Endothelial cell of umbilical vein (primary cell): ENCODE measurements around the gene FBLN2. TPM values are rescaled to one million over a fixed set of nuclear protein-coding genes. Genes with fewer than 3 reads are reported as not detected.

Source experiments
- BruUV-seq: library from RNA; stranded (reverse); fragments of 400-500 nt; replicated peaks from 2 replicates; lab custom pipeline; 2021; lab: Mats Ljungman, UMichigan
- CTCF ChIA-PET: fragments of 300-600, 350-600 bp; sonication (Branson Sonifier 250); formaldehyde crosslinking; loops from one replicate; lab custom pipeline; 2021; ENCODE audit warnings: antibody characterized with exemption, inconsistent platforms; lab: Charles Lee
- POLR2A ChIA-PET: fragments of 300-600, 350-600 bp; sonication (Branson Sonifier 250); formaldehyde crosslinking; loops from one replicate; lab custom pipeline; 2021; ENCODE audit warnings: antibody characterized with exemption, inconsistent platforms; lab: Charles Lee
- DNase-seq: peaks from one replicate; pipeline ENCODE4 v3.0.0-alpha.2; 2011; ENCODE audit warnings: low read depth, low spot score
- FAIRE-seq: peaks from 2 replicates; lab custom pipeline; 2011; peaks lifted over from hg19 to GRCh38; lab: Jason Lieb, UNC
- H2AFZ ChIP-seq: 2 replicates; pipeline ENCODE4 v1.6.0; 2012; ENCODE audit warnings: low read depth, low read length, control low read depth, inconsistent platforms
- H3K27ac ChIP-seq: 2 replicates; pipeline ENCODE4 v1.5.1; 2011; ENCODE audit warnings: low read depth, mild to moderate bottlenecking, control low read depth, low read length, moderate library complexity; ENCODE audit not compliant: insufficient read depth
- H3K27me3 ChIP-seq, 2 experiments: 2 replicates each; pipeline versions ENCODE4 v1.6.0 to v1.6.1; 2011; ENCODE audit warnings: low read length in 2 of 2, mixed read lengths in 1 of 2; ENCODE audit not compliant: control insufficient read depth in 2 of 2, insufficient read depth in 2 of 2
- H3K36me3 ChIP-seq, 2 experiments: 2 replicates in 1 of 2; 3 replicates in 1 of 2; pipeline ENCODE4 v1.5.1; 2011; ENCODE audit warnings: low read length in 2 of 2, mild to moderate bottlenecking in 1 of 2, moderate library complexity in 1 of 2; ENCODE audit not compliant: control insufficient read depth in 2 of 2, insufficient read depth in 2 of 2; ENCODE audit errors: extremely low read depth in 1 of 2
- H3K4me1 ChIP-seq: 3 replicates; pipeline ENCODE4 v1.5.1; 2011; ENCODE audit warnings: mild to moderate bottlenecking, low read length; ENCODE audit not compliant: control insufficient read depth, insufficient read depth; ENCODE audit errors: extremely low read depth
- H3K4me2 ChIP-seq: 2 replicates; pipeline ENCODE4 v1.6.1; 2011; ENCODE audit warnings: low read length, control low read depth, mixed read lengths; ENCODE audit not compliant: insufficient read depth
- H3K4me3 ChIP-seq, 3 experiments: fragments of 200-600 bp in 1 of 3; sonication (generic), shearing (Covaris generic) in 1 of 3; replicated peaks in 1 of 3; 2 replicates each; pipeline ENCODE4 v1.5.1; 2011 to 2016; ENCODE audit warnings: control low read depth in 3 of 3, low read length in 3 of 3, mild to moderate bottlenecking in 2 of 3, inconsistent platforms in 1 of 3, low read depth in 1 of 3, moderate library complexity in 1 of 3; ENCODE audit not compliant: insufficient read depth in 1 of 3
- H3K79me2 ChIP-seq: 2 replicates; pipeline ENCODE4 v1.6.0; 2012; ENCODE audit warnings: low read length, inconsistent platforms; ENCODE audit not compliant: control insufficient read depth, insufficient read depth
- H3K9ac ChIP-seq: replicated peaks from 2 replicates; pipeline ENCODE3; 2011; ENCODE audit warnings: low read length, control low read depth; ENCODE audit not compliant: insufficient read depth; ENCODE audit errors: extremely low read depth
- H3K9me1 ChIP-seq: replicated peaks from 3 replicates; pipeline ENCODE4 v1.6.0; 2011; ENCODE audit warnings: mild to moderate bottlenecking, low read length; ENCODE audit not compliant: control insufficient read depth, insufficient read depth; ENCODE audit errors: extremely low read depth
- H3K9me3 ChIP-seq: replicated peaks from 2 replicates; pipeline ENCODE4 v1.5.1; 2012; ENCODE audit warnings: low read length, inconsistent platforms; ENCODE audit not compliant: control insufficient read depth, insufficient read depth
- H4K20me1 ChIP-seq: replicated peaks from 2 replicates; pipeline ENCODE3; 2011; ENCODE audit warnings: mild to moderate bottlenecking, low read length; ENCODE audit not compliant: control insufficient read depth, insufficient read depth; ENCODE audit errors: extremely low read depth
- EZH2 ChIP-seq: IDR thresholded peaks from 2 replicates; pipeline ENCODE4 v1.6.1; 2012; ENCODE audit warnings: borderline replicate concordance, low read depth, mild to moderate bottlenecking, moderate library complexity, low read length, inconsistent platforms; ENCODE audit not compliant: severe bottlenecking
- FOS ChIP-seq: IDR thresholded peaks from 2 replicates; pipeline ENCODE4 v1.6.1; 2011; ENCODE audit warnings: mild to moderate bottlenecking, low read length, moderate library complexity, borderline replicate concordance; ENCODE audit not compliant: insufficient read depth
- GATA2 ChIP-seq: IDR thresholded peaks from 2 replicates; pipeline ENCODE4 v1.7.0; 2011; ENCODE audit warnings: low read depth, mild to moderate bottlenecking, moderate library complexity, mixed read lengths, low read length; ENCODE audit not compliant: insufficient read length, insufficient read depth
- JUN ChIP-seq: IDR thresholded peaks from 2 replicates; pipeline ENCODE4 v1.6.1; 2011; ENCODE audit warnings: borderline replicate concordance, low read depth; ENCODE audit not compliant: insufficient read length, insufficient read depth
- MYC ChIP-seq: IDR thresholded peaks from one replicate; pipeline ENCODE4 v1.6.1; 2011; ENCODE audit warnings: mild to moderate bottlenecking, low read depth, low read length
- POLR2A ChIP-seq: IDR thresholded peaks from 2 replicates; pipeline ENCODE4 v1.6.1; 2012; ENCODE audit warnings: low read depth, mild to moderate bottlenecking, control low read depth, low read length
- POLR2AphosphoS5 ChIP-seq: IDR thresholded peaks from 2 replicates; pipeline ENCODE4 v1.6.1; 2012; ENCODE audit warnings: low read depth, mild to moderate bottlenecking, control low read depth, low read length, moderate library complexity; ENCODE audit not compliant: insufficient read depth
- dilution Hi-C: fragments of 300-500 bp; cut with MboI; formaldehyde crosslinking; loops from one replicate; pipeline ENCODE4 v1.15.0; 2019; ENCODE audit warnings: low sequenced_read_pairs; ENCODE audit not compliant: extremely low pct_ligation_motif_present
- intact Hi-C: fragments of 100-400 bp; cut with micrococcal nuclease; formaldehyde crosslinking; loops from one replicate; pipeline ENCODE4 v1.10.0; 2022
- polyA plus RNA-seq, 4 experiments: library from polyadenylated mRNA; depleted of rRNA in 3 of 4; stranded (reverse) in 3 of 4; unstranded in 1 of 4; fragments of >200 nt; gene quantifications; 2 replicates each; pipeline versions ENCODE4 v1.2.1 to v1.2.3, GENCODE V29; 2011 to 2012; ENCODE audit warnings: missing spikeins in 1 of 4
- total RNA-seq: library from RNA; stranded (reverse); gene quantifications from 2 replicates; pipeline ENCODE4 v1.2.3, GENCODE V29; 2021
- TF ChIP-seq, protein P1 (sequence below): IDR thresholded peaks from 2 replicates; pipeline ENCODE4 v1.6.1; 2011; ENCODE audit not compliant: insufficient read depth, insufficient read length
- TF ChIP-seq, protein P2 (sequence below), 2 donors: IDR thresholded peaks; 1 replicate in 1 of 2; 2 replicates in 1 of 2; pipeline ENCODE4 v1.5.1; 2011; ENCODE audit warnings: low read length in 2 of 2, mild to moderate bottlenecking in 2 of 2, moderate library complexity in 2 of 2, control low read depth in 1 of 2, inconsistent platforms in 1 of 2, low read depth in 1 of 2; ENCODE audit not compliant: insufficient read depth in 1 of 2; ENCODE audit errors: extremely low read depth in 1 of 2

FBLN2 gene
- total and polyA plus RNA-seq, 2 donors (not counting 3 experiments of a cell fraction or from before 2014, with no cell fraction given) = 1.4 to 1.9 TPM

DNA sequence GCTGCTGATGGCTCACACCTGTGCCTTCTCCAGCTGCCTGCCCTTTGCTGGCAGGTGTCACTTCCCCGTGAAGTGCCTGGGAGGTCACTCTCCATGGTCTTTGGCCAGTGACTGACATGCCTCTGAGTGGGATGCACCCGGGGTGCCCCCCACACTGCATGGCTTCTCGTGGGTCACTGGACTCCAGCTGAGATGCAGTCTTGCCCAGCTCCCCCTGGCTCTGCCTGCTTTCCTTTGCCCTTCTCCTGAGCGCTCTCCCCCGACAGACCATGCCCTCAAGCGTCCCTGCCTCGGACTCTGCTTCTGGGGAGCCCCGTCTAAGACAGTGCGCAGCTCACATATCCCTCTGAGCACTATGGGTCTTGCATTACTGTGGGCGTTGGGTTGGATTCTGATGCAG, 14.4 kb downstream of the FBLN2 start:
- no peaks in the 10 kb centered on the region for H3K36me3 ChIP-seq
- H3K27me3 ChIP-seq = peaks cover 24% of the 10 kb centered on the region in 2 experiments
- no peaks in the 10 kb centered on the region for H4K20me1 ChIP-seq
- DNase-seq (no peak), FAIRE-seq (no peak)
- no peak overlapping the region for H3K27ac ChIP-seq
- H3K4me3 ChIP-seq = no peak overlapping the region
- ChIA-PET POLR2A (no interaction called here), CTCF (interaction anchor here (1.1 kb wide), 1 partner anchor 85 kb away, joined by 3 read pairs; no protein-coding TSS in a partner anchor)
- H3K9me1 ChIP-seq = no peaks in the 10 kb centered on the region
- no peak overlapping the region for H2AFZ ChIP-seq
- H3K4me1 ChIP-seq = no peaks in the 10 kb centered on the region
- no peak overlapping the region for H3K9ac ChIP-seq
- BruUV-seq = no TSS peak
- intact Hi-C loops (no loop called here), dilution Hi-C loops (no loop called here)
- no peaks in the 10 kb centered on the region for H3K9me3 ChIP-seq
- H3K79me2 ChIP-seq = no peaks in the 10 kb centered on the region
- H3K4me2 ChIP-seq = no peak overlapping the region
- TF ChIP-seq FOS = no peak

DNA sequence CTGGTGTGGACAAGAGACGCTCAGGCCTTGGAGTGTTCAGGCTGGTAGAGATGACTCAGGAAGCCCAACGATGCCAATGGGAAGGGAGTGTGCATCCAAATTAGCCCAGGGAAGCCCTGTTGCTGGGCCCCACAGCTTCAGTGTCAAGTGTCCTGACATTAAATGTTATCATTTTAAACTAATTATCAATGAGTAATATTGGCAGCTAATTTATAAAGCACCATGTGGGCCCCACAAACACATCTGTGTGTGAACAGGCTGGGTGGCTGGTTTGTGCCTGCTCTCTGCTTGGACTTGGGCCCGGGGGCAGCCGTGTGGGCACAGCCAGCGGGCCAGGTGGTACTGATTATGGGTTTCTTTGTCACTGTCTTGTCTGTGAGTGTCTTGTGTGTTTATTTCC, 15.0 kb downstream of the FBLN2 start:
- peaks cover 22 to 24% of the 10 kb centered on the region in 2 experiments for H3K27me3 ChIP-seq

More for the DNA sequence above, 15.0 kb downstream of the FBLN2 start:
- dilution Hi-C loops (no loop called here), intact Hi-C loops (no loop called here)
- H3K36me3 ChIP-seq = no peaks in the 10 kb centered on the region
- H3K79me2 ChIP-seq = no peaks in the 10 kb centered on the region
- H2AFZ ChIP-seq = no peak overlapping the region
- H3K9ac ChIP-seq = no peak overlapping the region
- no peak overlapping the region for H3K27ac ChIP-seq
- TF ChIP-seq POLR2AphosphoS5 (no peak), GATA2 (no peak), MYC (no peak), POLR2A (no peak), EZH2 (no peak), FOS (no peak), JUN (no peak)
- TF ChIP-seq, protein P1, sequence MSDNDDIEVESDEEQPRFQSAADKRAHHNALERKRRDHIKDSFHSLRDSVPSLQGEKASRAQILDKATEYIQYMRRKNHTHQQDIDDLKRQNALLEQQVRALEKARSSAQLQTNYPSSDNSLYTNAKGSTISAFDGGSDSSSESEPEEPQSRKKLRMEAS = no peak
- TF ChIP-seq, protein P2, sequence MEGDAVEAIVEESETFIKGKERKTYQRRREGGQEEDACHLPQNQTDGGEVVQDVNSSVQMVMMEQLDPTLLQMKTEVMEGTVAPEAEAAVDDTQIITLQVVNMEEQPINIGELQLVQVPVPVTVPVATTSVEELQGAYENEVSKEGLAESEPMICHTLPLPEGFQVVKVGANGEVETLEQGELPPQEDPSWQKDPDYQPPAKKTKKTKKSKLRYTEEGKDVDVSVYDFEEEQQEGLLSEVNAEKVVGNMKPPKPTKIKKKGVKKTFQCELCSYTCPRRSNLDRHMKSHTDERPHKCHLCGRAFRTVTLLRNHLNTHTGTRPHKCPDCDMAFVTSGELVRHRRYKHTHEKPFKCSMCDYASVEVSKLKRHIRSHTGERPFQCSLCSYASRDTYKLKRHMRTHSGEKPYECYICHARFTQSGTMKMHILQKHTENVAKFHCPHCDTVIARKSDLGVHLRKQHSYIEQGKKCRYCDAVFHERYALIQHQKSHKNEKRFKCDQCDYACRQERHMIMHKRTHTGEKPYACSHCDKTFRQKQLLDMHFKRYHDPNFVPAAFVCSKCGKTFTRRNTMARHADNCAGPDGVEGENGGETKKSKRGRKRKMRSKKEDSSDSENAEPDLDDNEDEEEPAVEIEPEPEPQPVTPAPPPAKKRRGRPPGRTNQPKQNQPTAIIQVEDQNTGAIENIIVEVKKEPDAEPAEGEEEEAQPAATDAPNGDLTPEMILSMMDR (IDR thresholded peaks at IDR 0.05; ENCODE audit: extremely low read depth in 1 of 2, insufficient read depth in 1 of 2, low read depth in 1 of 2, low read length in 2 of 2) = no peak
- H3K4me2 ChIP-seq = no peak overlapping the region
- ChIA-PET POLR2A (no interaction called here), CTCF (interaction anchor here (1.1 kb wide), 1 partner anchor 85 kb away, joined by 3 read pairs; no protein-coding TSS in a partner anchor)
- H3K9me3 ChIP-seq = no peaks in the 10 kb centered on the region
- no peak for DNase-seq
- FAIRE-seq = no peak
- no TSS peak for BruUV-seq
- H3K9me1 ChIP-seq = no peaks in the 10 kb centered on the region
- H3K4me3 ChIP-seq = no peak overlapping the region
- H3K4me1 ChIP-seq = no peaks in the 10 kb centered on the region
- H4K20me1 ChIP-seq = no peaks in the 10 kb centered on the region
